K562 (cell line): ENCODE results near the gene BTF3L4. TPM values are rescaled to one million over a fixed set of nuclear protein-coding genes. Genes with fewer than 3 reads are reported as not detected.
"Not testable (repeated sequence)": the region's sequence is repeated elsewhere in the genome, so short reads cannot be mapped to it uniquely, and the experiment has no call there.

Source experiments
- ATAC-seq: fragments of 200-7000 bp; cut with Tn5 transposase; 3 replicates; pipeline ENCODE4 v1.9.1; 2020; ENCODE audit warnings: moderate library complexity
- BruUV-seq: library from RNA; stranded (reverse); fragments of 400-500 nt; replicated peaks from 2 replicates; lab custom pipeline; 2021; lab: Mats Ljungman, UMichigan
- CTCF ChIA-PET: fragments of 300-600 bp; formaldehyde crosslinking; extraction: SDS; loops from one replicate; lab custom pipeline; 2021; ENCODE audit warnings: low intra/inter-chr PET ratio; lab: Yijun Ruan, JAX
- POLR2A ChIA-PET: fragments of 300-600, 350-650 bp; sonication (Branson Sonifier 250); formaldehyde crosslinking; extraction: SDS; loops from one replicate; lab custom pipeline; 2021; ENCODE audit warnings: antibody characterized with exemption, inconsistent platforms; lab: Yijun Ruan, JAX
- DNase-seq, 4 experiments: peaks; one replicate each; pipeline versions ENCODE4 v3.0.0 to v3.0.0-alpha.2; 2011 to 2018; ENCODE audit warnings: low spot score in 3 of 4, mixed read lengths in 3 of 4; ENCODE audit errors: extremely low read depth in 1 of 4
- FAIRE-seq: peaks from 2 replicates; lab custom pipeline; 2011; peaks lifted over from hg19 to GRCh38; lab: Jason Lieb, UNC
- H2AFZ ChIP-seq: 2 replicates; pipeline ENCODE4 v1.6.0; 2011; ENCODE audit warnings: low read depth, low read length, control low read depth, inconsistent platforms
- H3K27ac ChIP-seq: fragments of 200-600 bp; 3 replicates; pipeline ENCODE4 v1.8.0; 2011; ENCODE audit warnings: low read depth, mild to moderate bottlenecking, control low read depth, inconsistent platforms, low read length, moderate library complexity, mixed read lengths; ENCODE audit errors: extremely low read depth
- H3K27me3 ChIP-seq, 2 experiments: fragments of 300-600 bp in 1 of 2; 2 replicates in 1 of 2; 3 replicates in 1 of 2; pipeline versions ENCODE4 v1.6.0 to v1.8.0; 2011; ENCODE audit warnings: inconsistent platforms in 2 of 2, low read length in 2 of 2, mild to moderate bottlenecking in 1 of 2, mixed read lengths in 1 of 2, moderate library complexity in 1 of 2; ENCODE audit not compliant: control insufficient read depth in 2 of 2, insufficient read depth in 2 of 2
- H3K36me3 ChIP-seq: fragments of 300-600 bp; 3 replicates; pipeline ENCODE4 v1.8.0; 2011; ENCODE audit warnings: mild to moderate bottlenecking, low read length, inconsistent platforms; ENCODE audit not compliant: control insufficient read depth, insufficient read depth
- H3K4me1 ChIP-seq, 2 experiments: fragments of 200-600 bp in 1 of 2; replicated peaks in 1 of 2; 2 replicates in 1 of 2; 3 replicates in 1 of 2; pipeline versions ENCODE4 v1.5.1 to v1.8.0; 2011; ENCODE audit warnings: inconsistent platforms in 2 of 2, low read length in 2 of 2, mild to moderate bottlenecking in 1 of 2, mixed read lengths in 1 of 2, moderate library complexity in 1 of 2; ENCODE audit not compliant: control insufficient read depth in 2 of 2, insufficient read depth in 2 of 2
- H3K4me2 ChIP-seq: 2 replicates; pipeline ENCODE4 v1.6.1; 2011; ENCODE audit warnings: low read length, control low read depth, inconsistent platforms, mixed read lengths; ENCODE audit not compliant: insufficient read depth
- H3K4me3 ChIP-seq: fragments of 200-600 bp; sonication (generic), shearing (Covaris generic); 2 replicates; pipeline ENCODE4 v1.5.1; 2016; ENCODE audit warnings: control low read depth, inconsistent platforms
- H3K79me2 ChIP-seq: fragments of 200-600 bp; 3 replicates; pipeline ENCODE4 v1.8.0; 2011; ENCODE audit warnings: low read length, inconsistent platforms; ENCODE audit not compliant: control insufficient read depth, insufficient read depth
- H3K9ac ChIP-seq, 2 experiments: 2 replicates each; pipeline versions ENCODE4 v1.6.0 to v1.6.1; 2011; ENCODE audit warnings: low read depth in 2 of 2, low read length in 2 of 2, control low read depth in 1 of 2, inconsistent platforms in 1 of 2, mild to moderate bottlenecking in 1 of 2, mixed read lengths in 1 of 2; ENCODE audit not compliant: insufficient read depth in 1 of 2
- H3K9me1 ChIP-seq: one replicate; pipeline ENCODE4 v1.6.0; 2011; ENCODE audit warnings: inconsistent platforms, mild to moderate bottlenecking, low read length, moderate library complexity; ENCODE audit not compliant: control insufficient read depth, insufficient read depth
- H3K9me3 ChIP-seq: replicated peaks from 2 replicates; pipeline ENCODE4 v1.5.1; 2011; ENCODE audit warnings: low read depth, low read length, inconsistent platforms; ENCODE audit not compliant: control insufficient read depth, insufficient read depth
- H4K20me1 ChIP-seq: replicated peaks from 2 replicates; pipeline ENCODE4 v1.6.1; 2011; ENCODE audit warnings: low read length, inconsistent platforms, mixed read lengths; ENCODE audit not compliant: control insufficient read depth, insufficient read depth
- CXXC5 ChIP-seq: fragments of 250-450 bp; sonication (Bioruptor Pico); IDR thresholded peaks from 2 replicates; pipeline ENCODE4 v1.8.0; 2022; ENCODE audit warnings: inconsistent platforms, mild to moderate bottlenecking, moderate library complexity
- WGBS: fragments of 100-300 bp; shearing (Covaris generic); methylation state at CpG from one replicate; pipeline ENCODE4 v1.1.6; 2016; ENCODE audit warnings: low coverage, mixed read lengths; ENCODE audit not compliant: insufficient coverage; ENCODE audit errors: missing lambda C conversion rate; 5-methylcytosine and 5-hydroxymethylcytosine counted together
- in situ Hi-C: fragments of 300-500 bp; cut with MboI; formaldehyde crosslinking; loops from 4 replicates; pipeline ENCODE4 v1.15.0; 2018; ENCODE audit warnings: inconsistent platforms, mixed read lengths
- intact Hi-C: fragments of 100-400 bp; cut with micrococcal nuclease; formaldehyde crosslinking; loops from 2 replicates; pipeline ENCODE4 v1.14.2; 2022
- polyA plus RNA-seq, 8 experiments: library from polyadenylated mRNA; depleted of rRNA in 4 of 8; stranded (reverse) in 5 of 8; unstranded in 3 of 8; fragments of >200 nt; fragmentation: Nextera tagmentation in 2 of 8; fragmentation: Illumina TruSeq in 1 of 8; extraction: Ambion mirVana in 2 of 8; extraction: Trizol in 1 of 8; gene quantifications; 2 replicates each; pipeline versions ENCODE4 v1.2.1 to v1.2.3, GENCODE V29; 2011 to 2014; ENCODE audit warnings: inconsistent platforms in 1 of 8, missing spikeins in 1 of 8
- total RNA-seq, 7 experiments: library from RNA; depleted of rRNA in 6 of 7; stranded (reverse); fragments of >200 nt in 6 of 7; fragmentation: Illumina TruSeq in 2 of 7; extraction: Trizol in 2 of 7; gene quantifications; 2 replicates each; pipeline versions ENCODE4 v1.2.1 to v1.2.3, GENCODE V29; 2011 to 2021; ENCODE audit warnings: low replicate concordance in 1 of 7

The BTF3L4 gene
- total and polyA plus RNA-seq, 9 of the 15 experiments (the other 6 are each of a cell fraction or from before 2014, with no cell fraction given), result 40.1 to 106 (median 88.8) TPM

GRCh38 chr1:52028328-52028727 lies 27.8 kb upstream of the BTF3L4 start:
- ChIA-PET POLR2A (interaction anchor here (0.5 to 2.0 kb wide), 4 partner anchors 8 to 625 kb away, joined by 3 to 7 read pairs (median 3); no protein-coding TSS in a partner anchor), CTCF (no interaction called here)
- intact Hi-C loops, result no loop called here
- WGBS, result 88% methylated on average over 1 of the region's 1 CpG
- H3K27me3 ChIP-seq, result no peaks in the 10 kb centered on the region
- H3K4me3 ChIP-seq, result no peak overlapping the region
- no peak overlapping the region for H3K9ac ChIP-seq
- DNase-seq (no peak), FAIRE-seq (no peak), ATAC-seq (no peak)
- H3K9me3 ChIP-seq, result no peaks in the 10 kb centered on the region
- H2AFZ ChIP-seq, result no peak overlapping the region
- H3K4me2 ChIP-seq, result no peak overlapping the region
- H3K9me1 ChIP-seq, result no peaks in the 10 kb centered on the region
- H4K20me1 ChIP-seq, result peaks cover 17% of the 10 kb centered on the region
- H3K36me3 ChIP-seq, result peaks cover 60% of the 10 kb centered on the region
- in situ Hi-C loops, result no loop called here
- TF ChIP-seq CXXC5 (CRISPR knock-in tag), result no peak
- H3K27ac ChIP-seq, result no peak overlapping the region
- peaks cover 12 to 14% of the 10 kb centered on the region in 2 experiments; a peak in 4 of 5 replicates for H3K4me1 ChIP-seq
- BruUV-seq, result no TSS peak
- H3K79me2 ChIP-seq, result peaks cover 30% of the 10 kb centered on the region

- Histone ChIP-seq H3K79me2 (peaks cover 35% of the 10 kb centered on the region), H4K20me1 (peaks cover 17% of the 10 kb centered on the region), H3K4me1 (peaks cover 12 to 17% of the 10 kb centered on the region in 2 experiments; a peak in 4 of 5 replicates), H3K36me3 (peaks cover 55% of the 10 kb centered on the region)
- POLR2A ChIA-PET, result interaction anchor here (0.6 to 2.0 kb wide), 2 partner anchors 8 to 1060 kb away, joined by 3 to 7 read pairs; no protein-coding TSS in a partner anchor
- H3K9ac ChIP-seq, FAIRE-seq, H3K27me3 ChIP-seq, H3K27ac ChIP-seq, H2AFZ ChIP-seq, ATAC-seq, H3K9me1 ChIP-seq, CTCF ChIA-PET, BruUV-seq, DNase-seq, H3K4me3 ChIP-seq, in situ Hi-C loops, H3K9me3 ChIP-seq, H3K4me2 ChIP-seq, intact Hi-C loops: not testable (repeated sequence)
- 84% methylated on average over 5 of the region's 5 CpGs for WGBS
Measured at GRCh38 chr1:52028839-52029238, 27.3 kb upstream of the BTF3L4 start.
